Ovary (tissue), 9 donors: Measurements from ENCODE around the gene CELF2. TPM values are rescaled to one million over a fixed set of nuclear protein-coding genes. Genes with fewer than 3 reads are reported as not detected.

Experiments used
- DNase-seq, 5 donors: peaks; one replicate each; pipeline ENCODE4 v3.0.0-alpha.2; 2019 to 2020
- H3K27ac ChIP-seq, 2 donors: fragments of 200-600 bp; one replicate each; pipeline versions ENCODE4 v1.5.1 to v1.8.0; 2019 to 2022
- H3K27me3 ChIP-seq: fragments of 200-600 bp; one replicate; pipeline ENCODE4 v1.8.0; 2022
- H3K36me3 ChIP-seq: fragments of 200-600 bp; sonication (generic); one replicate; pipeline ENCODE4 v1.5.1; 2019
- H3K4me1 ChIP-seq: one replicate; pipeline ENCODE4 v1.8.1; 2013; ENCODE audit warnings: mild to moderate bottlenecking, moderate library complexity; ENCODE audit not compliant: insufficient read depth
- H3K4me3 ChIP-seq: fragments of 200-600 bp; sonication (generic); one replicate; pipeline ENCODE4 v1.5.1; 2017
- H3K9me3 ChIP-seq, 2 donors: fragments of 200-600 bp in 1 of 2; sonication (generic) in 1 of 2; one replicate each; pipeline versions ENCODE4 v1.5.1 to v1.8.1; 2013 to 2019; ENCODE audit warnings: mild to moderate bottlenecking in 1 of 2, moderate library complexity in 1 of 2
- CTCF ChIP-seq, 3 donors: fragments of 450-650 bp in 2 of 3; fragments of 200-600 bp in 1 of 3; IDR thresholded peaks; one replicate each; pipeline versions ENCODE4 v1.5.1 to v1.8.0; 2016 to 2022; ENCODE audit warnings: antibody characterized with exemption in 3 of 3, mild to moderate bottlenecking in 1 of 3
- EP300 ChIP-seq: sonication (generic); formaldehyde crosslinking; IDR thresholded peaks from one replicate; pipeline ENCODE4 v1.6.1; 2017; ENCODE audit warnings: antibody characterized with exemption
- POLR2A ChIP-seq: fragments of 450-650 bp; IDR thresholded peaks from one replicate; pipeline ENCODE4 v1.6.1; 2017; ENCODE audit warnings: antibody characterized with exemption, mild to moderate bottlenecking, moderate library complexity
- WGBS, 3 donors: extraction: QIAGEN DNeasy Blood & Tissue Kit in 1 of 3; methylation state at CpG; one replicate each; pipeline versions ENCODE4 v1.1.5 to v1.1.7; 2013 to 2017; 5-methylcytosine and 5-hydroxymethylcytosine counted together
- intact Hi-C, 4 donors: fragments of 100-400 bp; cut with DNase I; formaldehyde crosslinking; loops; one replicate each; pipeline versions ENCODE4 v1.11.0 to v1.15.1; 2022 to 2023
- polyA plus RNA-seq, 2 donors: library from polyadenylated mRNA; stranded (reverse); fragments of 200-250 nt in 1 of 2; fragments of 350-450 nt in 1 of 2; fragmentation: Illumina TruSeq in 1 of 2; extraction: RNeasy Lipid Tissue Mini Kit (QIAGEN cat#74804) in 1 of 2; gene quantifications; one replicate each; pipeline ENCODE4 v1.2.3, GENCODE V29; 2013 to 2014
- total RNA-seq, 7 donors: library from RNA; depleted of rRNA in 2 of 7; stranded (reverse); fragments of >200 nt in 2 of 7; fragmentation: NEBNext Ultra II Directional in 3 of 7; extraction: Animal tissue kit (Norgen Biotek cat#: 25700) in 3 of 7; gene quantifications; one replicate each; pipeline versions ENCODE4 v1.1.0 to v1.2.4, GENCODE V29; 2016 to 2023
- donor health status: DM: no; HTN: no; CAD: no; lungs with moderate emphysema.
- donor health status: DM: no; HTN: no; CAD: no.
- donor health status: Bipolar disorder and iron deficiency.
- donor health status: DM: yes; HTN: yes; CAD: no.
- donor health status: DM: no; HTN: no; CAD: no.
- donor health status: DM: yes; HTN: yes; CAD: no.

CELF2 gene
- total and polyA plus RNA-seq, 9 donors: 38.8 to 107 (median 69.0) TPM

GRCh38 chr10:11274452-11274851 lies 256.8 kb downstream of the CELF2 start:
- DNase-seq: no peak
- no peaks in the 10 kb centered on the region for H3K27me3 ChIP-seq
- H3K4me1 ChIP-seq: peaks cover 4% of the 10 kb centered on the region
- H3K4me3 ChIP-seq: no peak overlapping the region
- TF ChIP-seq EP300 (no peak), POLR2A (no peak), CTCF (IDR thresholded peaks at IDR 0.05) (no peak)
- no peaks in the 10 kb centered on the region for H3K9me3 ChIP-seq
- 91 to 96% (median 95%) methylated on average over 5 of the region's 5 CpGs for WGBS, 3 donors
- H3K27ac ChIP-seq: no peak overlapping the region
- no peaks in the 10 kb centered on the region for H3K36me3 ChIP-seq
- intact Hi-C loops: loop anchor here in 1 of 4 donors (5.0 kb wide), 1 partner anchor 1932 kb away; no protein-coding TSS in a partner anchor

- Histone ChIP-seq H3K9me3 (no peaks in the 10 kb centered on the region), H3K36me3 (no peaks in the 10 kb centered on the region), H3K27me3 (no peaks in the 10 kb centered on the region), H3K4me3 (no peak overlapping the region), H3K4me1 (no peaks in the 10 kb centered on the region), H3K27ac (no peak overlapping the region)
- DNase-seq: no peak
- intact Hi-C loops: no loop called here
- 82 to 85% (median 82%) methylated on average over 12 of the region's 12 CpGs for WGBS, 3 donors
- TF ChIP-seq CTCF (IDR thresholded peaks at IDR 0.05) (no peak), POLR2A (no peak), EP300 (no peak)
Observed at GRCh38 chr10:11275651-11276050, 258.0 kb downstream of the CELF2 start.

GRCh38 chr10:11276449-11276990 lies 258.8 kb downstream of the CELF2 start:
- intact Hi-C loops: no loop called here
- no peaks in the 10 kb centered on the region for H3K36me3 ChIP-seq
- H3K27ac ChIP-seq: no peak overlapping the region
- no peak for TF ChIP-seq POLR2A
- TF ChIP-seq EP300: no peak
- no peak for TF ChIP-seq CTCF (IDR thresholded peaks at IDR 0.05)
- no peaks in the 10 kb centered on the region for H3K27me3 ChIP-seq
- no peaks in the 10 kb centered on the region for H3K4me1 ChIP-seq
- H3K4me3 ChIP-seq: no peak overlapping the region
- H3K9me3 ChIP-seq: no peaks in the 10 kb centered on the region
- DNase-seq: no peak
- 87 to 94% (median 90%) methylated on average over 10 of the region's 10 CpGs for WGBS, 3 donors

GRCh38 chr10:11279314-11279713 lies 261.6 kb downstream of the CELF2 start:
- TF ChIP-seq EP300 (no peak), POLR2A (no peak), CTCF (IDR thresholded peaks at IDR 0.05) (no peak)
- intact Hi-C loops: no loop called here
- WGBS, 3 donors: 93 to 94% (median 94%) methylated on average over 7 of the region's 7 CpGs
- no peak overlapping the region for H3K4me3 ChIP-seq
- no peak overlapping the region for H3K27ac ChIP-seq
- no peaks in the 10 kb centered on the region for H3K9me3 ChIP-seq
- no peaks in the 10 kb centered on the region for H3K27me3 ChIP-seq
- H3K36me3 ChIP-seq: no peaks in the 10 kb centered on the region
- no peaks in the 10 kb centered on the region for H3K4me1 ChIP-seq
- DNase-seq: no peak
